HG03457 (cell line): ENCODE results near the gene TEX12.

ENCODE experiments used
- ATAC-seq: cut with Tn5 transposase; IDR thresholded peaks from one replicate; pipeline ENCODE4 v1.9.1; 2021; ENCODE audit warnings: moderate number of reproducible peaks; ENCODE audit not compliant: unreplicated experiment

Gene TEX12

GRCh38 chr11:112210890-112211289 lies 43.7 kb downstream of the TEX12 start:
- no peak for ATAC-seq

- ATAC-seq, result no peak
These were observed 44.4 kb downstream of the TEX12 start for GRCh38 chr11:112211536-112211935.

- no peak for ATAC-seq
These were observed 45.1 kb downstream of the TEX12 start for GRCh38 chr11:112212290-112212689.

GRCh38 chr11:112212710-112213109 lies 45.5 kb downstream of the TEX12 start:
- no peak for ATAC-seq

- no peak for ATAC-seq
These were observed 46.6 kb downstream of the TEX12 start for GRCh38 chr11:112213753-112214152.

GRCh38 chr11:112215621-112216020 lies 48.4 kb downstream of the TEX12 start:
- no peak for ATAC-seq

GRCh38 chr11:112216561-112217105 lies 49.5 kb downstream of the TEX12 start:
- ATAC-seq, result no peak

- ATAC-seq, result peak; percentile 95
These were observed 52.5 kb downstream of the TEX12 start for GRCh38 chr11:112219476-112220232.

GRCh38 chr11:112221274-112221835 lies 54.2 kb downstream of the TEX12 start:
- ATAC-seq, result no peak
